Pancreas (tissue), 10 donors: Measurements from ENCODE around the gene IL11. TPM values are rescaled to one million over a fixed set of nuclear protein-coding genes. Genes with fewer than 3 reads are reported as not detected.
A peak's percentile ranks its signal among the peaks of the same experiment; 100 is the strongest.

Experiments
- ATAC-seq, 4 donors: fragments of 200-7000 bp; cut with Tn5 transposase; one replicate each; pipeline versions ENCODE4 v1.8.0 to v1.9.1; 2020; ENCODE audit warnings: mild to moderate bottlenecking in 4 of 4, moderate library complexity in 4 of 4
- DNase-seq, 6 donors: peaks; one replicate each; pipeline ENCODE4 v3.0.0-alpha.2; 2020
- FAIRE-seq: peaks from 2 replicates; lab custom pipeline; 2012; peaks lifted over from hg19 to GRCh38; lab: Jason Lieb, UNC
- H3K27ac ChIP-seq, 4 donors: fragments of 200-600 bp; sonication (generic); 1 replicate in 3 of 4; 2 replicates in 1 of 4; pipeline versions ENCODE4 v1.5.0 to v1.8.0; 2020
- H3K27me3 ChIP-seq, 4 donors: fragments of 200-600 bp; one replicate each; pipeline ENCODE4 v1.8.0; 2021
- H3K36me3 ChIP-seq, 3 donors: fragments of 200-600 bp; sonication (generic) in 1 of 3; one replicate each; pipeline versions ENCODE4 v1.5.0 to v1.8.0; 2020 to 2021
- H3K4me1 ChIP-seq, 3 donors: fragments of 200-600 bp; one replicate each; pipeline ENCODE4 v1.8.0; 2021
- H3K4me3 ChIP-seq, 4 donors: fragments of 200-600 bp; sonication (generic) in 2 of 4; one replicate each; pipeline versions ENCODE4 v1.5.0 to v1.8.0; 2020 to 2021
- H3K9me3 ChIP-seq, 4 donors: fragments of 200-600 bp; one replicate each; pipeline ENCODE4 v1.8.0; 2021
- CTCF ChIP-seq, 4 donors: fragments of 200-600 bp; sonication (generic) in 3 of 4; IDR thresholded peaks; one replicate each; pipeline versions ENCODE4 v1.5.0 to v1.8.0; 2021; ENCODE audit warnings: antibody characterized with exemption in 4 of 4
- WGBS, 2 donors: extraction: QIAGEN DNeasy Blood & Tissue Kit; methylation state at CpG; one replicate each; pipeline ENCODE4 v1.1.7; 2013; 5-methylcytosine and 5-hydroxymethylcytosine counted together
- intact Hi-C, 3 donors: fragments of 100-400 bp; cut with DNase I; formaldehyde crosslinking; loops; one replicate each; pipeline versions ENCODE4 v1.11.1 to v1.14.2; 2022
- polyA plus RNA-seq, 2 donors: library from polyadenylated mRNA; stranded (reverse); fragments of 200-250 nt; gene quantifications; one replicate each; pipeline ENCODE4 v1.2.3, GENCODE V29; 2013
- total RNA-seq, 6 donors: library from RNA; stranded (reverse); fragmentation: NEBNext Ultra II Directional in 4 of 6; extraction: Animal tissue kit (Norgen Biotek cat#: 25700) in 4 of 6; gene quantifications; one replicate each; pipeline versions ENCODE4 v1.2.1 to v1.2.4, GENCODE V29; 2021 to 2023
- donor health status: healthy with polysubstance abuse.
- donor health status: DM: no; HTN: no; CAD: no; lungs with moderate emphysema.
- donor health status: DM: no; HTN: no; CAD: no.
- donor health status: control.
- donor health status: control.
- donor health status: Bipolar disorder and iron deficiency.
- donor health status: DM: yes; HTN: yes; CAD: no.
- donor health status: DM: no; HTN: no; CAD: no.
- donor health status: DM: no; HTN: no; CAD: no.
- donor health status: DM: yes; HTN: yes; CAD: no.

The IL11 gene
- total and polyA plus RNA-seq, 8 donors = 0.16 to 0.41 (median 0.20) TPM; not detected in 3

DNA sequence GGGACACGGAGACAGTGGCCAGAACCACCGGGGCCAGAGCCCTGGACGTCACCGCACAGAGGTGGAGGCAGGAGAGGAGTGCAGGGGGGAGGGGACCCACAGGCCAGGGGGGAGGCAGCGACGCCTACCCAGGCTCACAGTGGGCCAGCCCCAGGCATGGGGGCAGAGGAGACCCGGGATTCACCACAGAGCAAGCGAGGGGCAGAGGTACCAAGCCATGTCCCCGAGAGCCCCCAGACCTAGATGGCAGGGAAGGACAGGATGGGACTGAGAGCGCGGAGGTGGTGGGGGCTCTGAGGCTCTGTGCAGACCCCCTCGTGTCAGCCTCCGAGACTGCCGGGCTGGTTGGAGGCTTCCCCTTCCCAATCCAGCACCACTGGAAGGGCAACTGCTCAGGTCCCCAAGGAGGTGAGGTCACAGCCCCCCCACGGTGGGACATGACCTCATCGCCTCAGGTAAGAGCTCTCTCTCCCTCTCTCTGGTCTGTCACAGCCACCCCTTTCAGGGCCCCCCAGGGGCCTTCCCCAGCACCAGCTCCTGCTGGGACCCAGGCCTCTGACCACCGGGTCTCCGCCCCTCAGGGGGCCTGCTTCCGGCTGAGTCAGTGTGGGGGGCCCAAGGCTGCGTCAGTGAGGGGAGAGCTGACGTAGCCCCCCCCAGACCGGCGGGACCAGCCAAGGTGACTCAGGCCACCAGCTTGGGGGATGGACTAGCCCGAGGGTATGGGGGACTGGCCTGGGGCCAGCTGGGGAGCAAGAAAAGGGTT lies 2.2 kb upstream of the IL11 start:
- intact Hi-C loops = loop anchor here in 1 of 3 donors (10.0 kb wide), 1 partner anchor 68 kb away; no protein-coding TSS in a partner anchor
- FAIRE-seq = no peak
- peak in 1 of 6 donors; percentile 76 for DNase-seq

GRCh38 chr19:55369653-55370304 lies 484 bp downstream of the IL11 start:
- Histone ChIP-seq H3K27ac (no peak overlapping the region), H3K4me1 (peaks cover 0 to 3% (median 0%) of the 10 kb centered on the region in 3 donors), H3K4me3 (no peak overlapping the region), H3K27me3 (peaks cover 0 to 19% (median 2%) of the 10 kb centered on the region in 4 donors), H3K36me3 (no peaks in the 10 kb centered on the region), H3K9me3 (no peaks in the 10 kb centered on the region)
- FAIRE-seq (no peak), DNase-seq (peak in 1 of 6 donors; percentile 78), ATAC-seq (peak in 2 of 4 donors; percentile 36 to 42)
- TF ChIP-seq CTCF (IDR thresholded peaks at IDR 0.05) = no peak
- 2 to 3% methylated on average over 27 to 49 of the region's 59 CpGs for WGBS, 2 donors
- intact Hi-C loops = loop anchor here in 1 of 3 donors (10.0 kb wide), 1 partner anchor 65 kb away; no protein-coding TSS in a partner anchor

More for the DNA sequence above, 2.2 kb upstream of the IL11 start:
- Histone ChIP-seq H3K27me3 (peaks cover 0 to 19% (median 2%) of the 10 kb centered on the region in 4 donors), H3K36me3 (no peaks in the 10 kb centered on the region), H3K4me3 (no peak overlapping the region), H3K4me1 (peaks cover 0 to 3% (median 0%) of the 10 kb centered on the region in 3 donors), H3K9me3 (no peaks in the 10 kb centered on the region), H3K27ac (no peak overlapping the region)
- TF ChIP-seq CTCF (IDR thresholded peaks at IDR 0.05) = no peak
- no peak for ATAC-seq
- WGBS, 2 donors = 22 to 26% methylated on average over 23 to 24 of the region's 24 CpGs

- no peak for TF ChIP-seq CTCF (IDR thresholded peaks at IDR 0.05)
- ATAC-seq = peak in 3 of 4 donors; percentile 22 to 66 (median 34)
- Histone ChIP-seq H3K4me3 (peak overlapping the region in 1 of 4 donors; percentile 22), H3K36me3 (no peaks in the 10 kb centered on the region), H3K9me3 (no peaks in the 10 kb centered on the region), H3K27me3 (peaks cover 0 to 19% (median 2%) of the 10 kb centered on the region in 4 donors), H3K27ac (no peak overlapping the region), H3K4me1 (peaks cover 0 to 3% (median 0%) of the 10 kb centered on the region in 3 donors)
- intact Hi-C loops = no loop called here
- WGBS, 2 donors = 8 to 22% methylated on average over 26 to 54 of the region's 54 CpGs
- no peak for FAIRE-seq
- DNase-seq = peak in 1 of 6 donors; percentile 76
Observed at GRCh38 chr19:55368701-55369563, 1.3 kb downstream of the IL11 start.

GRCh38 chr19:55368106-55368505 lies 2.2 kb downstream of the IL11 start:
- H3K4me3 ChIP-seq = no peak overlapping the region
- FAIRE-seq (no peak), ATAC-seq (no peak), DNase-seq (peak in 1 of 6 donors; percentile 60)
- WGBS, 2 donors = 64 to 81% methylated on average over 15 to 16 of the region's 16 CpGs
- TF ChIP-seq CTCF (IDR thresholded peaks at IDR 0.05) = no peak
- H3K27ac ChIP-seq = no peak overlapping the region
- H3K4me1 ChIP-seq = peaks cover 0 to 3% (median 0%) of the 10 kb centered on the region in 3 donors
- no peaks in the 10 kb centered on the region for H3K36me3 ChIP-seq
- no peaks in the 10 kb centered on the region for H3K9me3 ChIP-seq
- peaks cover 0 to 19% (median 2%) of the 10 kb centered on the region in 4 donors for H3K27me3 ChIP-seq
- intact Hi-C loops = no loop called here
